ENCODE data around the gene TGFB3. TPM values are rescaled to one million over a fixed set of nuclear protein-coding genes. Genes with fewer than 3 reads are reported as not detected.
"Not testable (repeated sequence)": the region's sequence is repeated elsewhere in the genome, so short reads cannot be mapped to it uniquely, and the experiment has no call there.

TGFB3 gene
- total RNA-seq, 1 donor from 2014 or later, result 20.7 TPM

DNA sequence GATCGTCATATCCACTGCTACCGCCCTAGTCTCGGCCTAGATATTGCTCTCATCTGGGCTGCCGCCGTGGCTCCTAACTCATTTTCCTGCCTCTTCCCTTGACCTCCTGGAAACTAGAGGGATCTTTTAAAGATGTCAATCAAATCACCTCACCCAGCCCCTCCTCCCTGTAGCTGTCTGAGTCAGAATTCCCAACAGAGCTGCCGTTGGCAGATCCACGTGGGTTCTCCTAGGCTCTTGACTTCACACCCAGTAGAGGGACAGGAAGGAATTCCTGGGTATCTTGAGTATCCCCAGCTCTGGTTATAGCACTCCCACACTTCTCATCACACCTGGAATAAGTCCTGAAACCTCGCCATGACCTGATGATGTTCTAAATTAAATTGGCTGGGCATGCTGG lies 11.9 kb downstream of the TGFB3 start:
- DNase-seq (no peak), ATAC-seq (ENCODE audit: poor library complexity) (no peak)
- intact Hi-C loops (cut with DNase I), result no loop called here

DNA sequence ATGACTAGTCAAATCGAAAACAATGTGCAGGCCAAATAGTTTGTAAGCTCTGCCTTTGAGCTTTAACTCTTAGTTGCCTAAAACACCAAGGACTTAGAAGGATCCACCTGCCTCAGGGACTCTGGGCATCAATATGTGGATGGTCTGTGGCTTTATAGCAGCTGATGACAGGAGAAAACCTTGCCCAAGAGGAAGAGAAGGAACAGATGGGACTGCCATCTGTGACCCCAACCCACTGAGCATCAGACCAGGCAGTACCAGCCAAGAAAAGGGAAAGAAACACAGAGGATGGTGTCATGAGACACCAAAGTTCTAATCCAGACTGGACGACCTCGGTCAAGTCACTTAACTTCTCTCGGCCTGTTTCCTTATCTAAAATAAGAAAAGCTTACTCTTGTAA lies 12.7 kb downstream of the TGFB3 start:
- intact Hi-C loops (cut with DNase I), result no loop called here
- ATAC-seq (ENCODE audit: poor library complexity), result no peak
- DNase-seq, result no peak

- ATAC-seq (ENCODE audit: poor library complexity) (peak; percentile 57), DNase-seq (no peak)
- intact Hi-C loops (cut with DNase I), result no loop called here
These were observed 13.3 kb downstream of the TGFB3 start for GRCh38 chr14:75968456-75968855.

- ATAC-seq (ENCODE audit: poor library complexity), result no peak
- DNase-seq, result no peak
- intact Hi-C loops (cut with DNase I), result no loop called here
These were observed 13.9 kb downstream of the TGFB3 start for GRCh38 chr14:75967866-75968265.

GRCh38 chr14:75961662-75962061 lies 20.1 kb downstream of the TGFB3 start:
- DNase-seq (no peak), ATAC-seq (ENCODE audit: poor library complexity) (no peak)
- intact Hi-C loops (cut with DNase I), result no loop called here

DNA sequence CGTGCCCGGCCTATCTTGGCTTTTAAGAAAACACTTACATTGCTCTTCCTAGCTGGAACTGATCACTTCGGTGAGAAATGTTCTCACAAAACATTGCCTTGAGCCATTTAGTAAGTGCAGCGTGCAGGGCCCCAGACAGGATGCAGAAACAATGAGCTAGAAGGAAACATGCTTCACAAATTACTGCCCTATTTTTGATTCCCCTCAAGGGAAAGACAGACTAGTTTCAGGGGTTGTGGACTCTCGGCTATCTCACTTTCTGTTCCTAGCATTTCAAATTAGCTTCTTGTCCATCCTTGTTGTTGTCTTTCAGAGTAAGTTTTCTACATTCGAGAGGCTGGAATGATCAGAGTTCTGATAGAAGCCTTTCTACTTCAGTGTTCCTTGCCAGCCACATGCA lies 21.6 kb downstream of the TGFB3 start:
- ATAC-seq (ENCODE audit: poor library complexity) (no peak), DNase-seq (no peak)
- intact Hi-C loops (cut with DNase I), result no loop called here

DNA sequence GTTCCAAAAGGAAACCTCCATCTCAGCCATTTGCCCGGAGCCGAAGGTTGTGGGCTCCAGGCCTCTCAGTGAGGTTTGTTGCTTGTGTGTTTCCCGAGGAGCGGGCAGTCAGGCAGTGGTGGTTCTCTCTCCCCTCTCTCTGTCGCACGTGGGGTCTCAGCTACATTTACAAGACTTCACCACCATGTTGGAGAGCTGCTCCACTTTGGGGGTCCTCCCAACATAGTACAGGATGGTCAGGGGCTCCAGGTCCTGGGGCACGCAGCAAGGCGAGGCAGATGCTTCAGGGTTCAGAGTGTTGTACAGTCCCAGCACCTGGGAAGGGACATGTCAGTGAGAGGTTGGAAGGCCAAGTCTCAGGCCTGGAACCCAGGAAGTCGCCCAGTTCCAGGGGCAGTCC lies 22.8 kb downstream of the TGFB3 start:
- DNase-seq, result no peak
- intact Hi-C loops (cut with DNase I), result no loop called here
- ATAC-seq (ENCODE audit: poor library complexity), result no peak

DNA sequence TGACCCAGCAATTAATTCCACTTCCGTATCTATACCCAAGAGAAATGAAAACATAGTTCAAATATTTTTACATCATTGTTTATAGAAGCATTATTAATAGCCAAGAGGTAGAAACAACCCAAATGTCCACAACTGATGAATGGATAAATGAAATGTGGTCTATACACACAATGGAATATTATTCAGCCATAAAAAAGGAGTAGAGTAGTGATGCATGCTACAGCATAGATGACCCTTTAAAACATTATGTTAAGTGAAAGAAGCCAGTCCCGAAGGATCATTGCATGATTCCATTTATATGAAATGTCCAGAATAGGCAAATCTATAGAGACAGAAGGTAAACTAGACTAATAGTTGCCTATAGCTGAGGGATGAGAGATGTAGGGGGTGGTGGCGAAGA lies 29.3 kb downstream of the TGFB3 start:
- DNase-seq (no peak), ATAC-seq (ENCODE audit: poor library complexity) (no peak)
- intact Hi-C loops (cut with DNase I), result no loop called here

GRCh38 chr14:75946785-75947184 lies 35.0 kb downstream of the TGFB3 start:
- intact Hi-C loops (cut with DNase I), result no loop called here
- DNase-seq (no peak), ATAC-seq (ENCODE audit: poor library complexity) (peak; percentile 39)

DNA sequence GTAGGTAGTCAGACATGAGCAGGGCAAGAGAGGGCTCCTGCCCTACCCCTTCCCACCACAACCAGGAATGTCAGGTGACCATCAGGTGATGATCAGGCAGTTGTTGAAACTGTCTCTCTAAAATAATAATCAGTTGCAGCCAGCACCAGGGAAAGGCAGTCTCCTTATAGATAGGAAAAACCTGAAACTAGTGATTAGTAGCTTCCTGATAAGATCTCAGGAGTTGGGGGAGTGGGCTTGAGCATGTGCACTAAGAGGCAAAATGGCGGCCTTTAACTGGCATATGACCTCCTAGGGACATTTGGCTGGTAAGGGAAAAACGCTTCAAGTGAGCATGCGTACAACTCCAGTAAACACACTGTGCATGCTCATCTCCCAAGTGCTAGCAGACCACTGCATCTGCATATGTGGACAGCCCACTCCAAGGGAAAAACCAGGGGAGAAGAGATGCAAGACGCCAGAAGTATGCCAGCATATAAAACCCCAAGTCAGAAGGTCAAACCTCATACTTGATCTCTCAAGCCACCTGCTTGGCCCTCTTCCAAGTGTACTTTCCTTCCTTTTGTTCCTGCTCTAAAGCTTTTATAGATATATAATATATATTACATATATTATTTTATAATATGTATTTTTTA lies 37.1 kb downstream of the TGFB3 start:
- DNase-seq (no peak), ATAC-seq (ENCODE audit: poor library complexity) (no peak)
- intact Hi-C loops (cut with DNase I), result no loop called here

DNA sequence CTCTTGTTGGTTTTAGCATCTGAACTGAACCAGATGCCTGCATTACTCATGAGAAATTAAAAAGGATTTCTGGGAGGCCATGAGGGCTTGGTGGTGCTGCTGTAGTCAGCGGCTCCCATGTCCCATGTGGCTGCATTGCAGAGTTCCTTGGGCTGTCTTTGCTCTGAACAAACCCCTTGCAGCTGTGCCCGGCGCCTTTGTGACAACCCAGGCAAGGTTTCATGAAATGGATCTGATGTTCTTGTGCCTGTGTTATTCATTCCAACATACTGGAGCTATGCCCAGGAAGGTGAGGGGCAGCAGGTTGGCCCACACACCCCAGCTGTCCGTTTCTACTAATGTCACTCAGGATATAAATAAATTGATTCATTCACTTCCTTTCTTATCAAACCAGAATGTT lies 40.8 kb downstream of the TGFB3 start:
- DNase-seq, result no peak
- intact Hi-C loops (cut with DNase I), result no loop called here
- peak; percentile 86 for ATAC-seq (ENCODE audit: poor library complexity)

DNA sequence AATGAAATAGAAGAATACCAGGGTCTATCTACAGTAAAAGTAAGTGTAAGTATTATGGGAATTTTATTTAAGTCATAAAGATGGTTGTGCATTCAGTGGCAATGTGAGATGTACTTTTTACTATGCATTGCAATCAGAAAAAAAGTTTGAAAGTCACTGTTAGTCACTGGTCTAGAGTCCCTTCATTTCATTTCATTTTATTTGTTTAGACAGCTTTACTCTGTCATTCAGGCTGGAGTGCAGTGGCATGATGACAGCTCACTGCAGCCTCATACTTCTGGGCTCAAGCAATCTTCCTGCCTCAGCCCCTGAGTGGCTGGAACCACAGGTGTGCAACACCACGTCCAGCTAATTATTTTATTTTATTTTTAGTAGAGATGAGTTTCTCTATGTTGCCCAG lies 42.6 kb downstream of the TGFB3 start:
- ATAC-seq (ENCODE audit: poor library complexity) (no peak), DNase-seq (no peak)
- intact Hi-C loops (cut with DNase I), result no loop called here

GRCh38 chr14:75934998-75935628 lies 46.7 kb downstream of the TGFB3 start:
- intact Hi-C loops (cut with DNase I), result no loop called here
- peak; percentile 60 for ATAC-seq (ENCODE audit: poor library complexity)
- DNase-seq, result no peak

- intact Hi-C loops (cut with DNase I), result no loop called here
- DNase-seq (no peak), ATAC-seq (ENCODE audit: poor library complexity) (no peak)
These were observed 48.0 kb downstream of the TGFB3 start for GRCh38 chr14:75933712-75934296.

GRCh38 chr14:75928690-75929181 lies 53.1 kb downstream of the TGFB3 start:
- ATAC-seq (ENCODE audit: poor library complexity), result no peak
- intact Hi-C loops (cut with DNase I), result no loop called here
- no peak for DNase-seq

DNA sequence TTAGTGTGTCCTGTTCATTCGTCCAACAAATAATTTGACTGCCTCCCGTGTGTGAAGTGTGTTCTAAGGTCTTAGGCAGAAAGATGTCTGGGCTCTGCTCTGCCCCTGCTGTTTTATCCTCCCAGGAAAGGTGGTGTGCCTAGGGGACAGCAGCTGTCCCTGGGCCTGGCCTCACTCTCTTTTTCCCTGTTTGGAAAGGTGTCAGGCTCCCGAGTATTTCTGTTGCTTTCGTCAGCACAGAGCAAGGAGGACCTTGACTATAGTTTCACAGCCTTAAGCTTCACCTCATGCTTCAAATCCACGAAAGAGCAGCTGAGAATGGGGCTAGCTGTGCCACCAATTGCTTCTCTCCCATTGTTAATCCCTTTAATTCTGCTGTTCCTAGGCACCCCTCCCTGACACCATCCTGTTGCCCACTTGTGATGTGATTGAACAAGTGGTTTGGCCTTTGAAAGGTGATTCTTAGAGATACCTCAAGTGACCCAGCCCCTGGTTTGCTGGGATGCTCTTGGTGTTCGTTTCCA lies 54.2 kb downstream of the TGFB3 start:
- ATAC-seq (ENCODE audit: poor library complexity) (no peak), DNase-seq (no peak)
- intact Hi-C loops (cut with DNase I), result no loop called here

DNA sequence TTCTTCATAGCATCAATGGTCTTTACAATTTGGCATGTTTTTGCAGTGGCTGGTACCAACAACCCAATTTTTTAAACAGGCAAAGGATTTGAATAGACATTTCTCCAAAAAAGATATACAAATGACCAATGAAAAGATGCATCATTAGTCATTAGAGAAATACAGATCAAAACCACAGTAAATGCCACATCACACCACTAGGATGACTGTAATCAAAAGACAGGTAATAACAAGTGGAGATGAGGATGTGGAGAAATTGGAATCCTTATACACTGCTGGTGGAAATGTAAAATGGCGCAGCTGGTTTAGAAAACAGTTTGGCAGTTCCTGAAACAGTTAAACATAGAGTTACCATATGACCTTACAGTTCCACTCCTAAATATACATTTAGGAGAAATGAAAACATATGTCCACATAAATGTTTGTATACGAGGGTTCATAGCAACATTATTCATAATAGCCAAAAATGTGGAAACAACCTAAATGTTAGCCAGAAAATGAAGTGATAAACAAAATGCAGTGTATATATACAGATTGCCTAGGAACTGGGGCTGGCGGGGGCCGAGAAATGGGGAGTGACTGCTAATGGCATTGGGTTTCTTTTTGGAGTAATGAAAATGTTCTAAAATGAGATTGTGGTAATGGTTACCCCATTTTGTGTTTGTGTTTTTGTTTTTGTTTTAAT lies 55.2 kb downstream of the TGFB3 start:
- no peak for DNase-seq
- ATAC-seq (ENCODE audit: poor library complexity), result no peak
- intact Hi-C loops (cut with DNase I), result no loop called here

DNA sequence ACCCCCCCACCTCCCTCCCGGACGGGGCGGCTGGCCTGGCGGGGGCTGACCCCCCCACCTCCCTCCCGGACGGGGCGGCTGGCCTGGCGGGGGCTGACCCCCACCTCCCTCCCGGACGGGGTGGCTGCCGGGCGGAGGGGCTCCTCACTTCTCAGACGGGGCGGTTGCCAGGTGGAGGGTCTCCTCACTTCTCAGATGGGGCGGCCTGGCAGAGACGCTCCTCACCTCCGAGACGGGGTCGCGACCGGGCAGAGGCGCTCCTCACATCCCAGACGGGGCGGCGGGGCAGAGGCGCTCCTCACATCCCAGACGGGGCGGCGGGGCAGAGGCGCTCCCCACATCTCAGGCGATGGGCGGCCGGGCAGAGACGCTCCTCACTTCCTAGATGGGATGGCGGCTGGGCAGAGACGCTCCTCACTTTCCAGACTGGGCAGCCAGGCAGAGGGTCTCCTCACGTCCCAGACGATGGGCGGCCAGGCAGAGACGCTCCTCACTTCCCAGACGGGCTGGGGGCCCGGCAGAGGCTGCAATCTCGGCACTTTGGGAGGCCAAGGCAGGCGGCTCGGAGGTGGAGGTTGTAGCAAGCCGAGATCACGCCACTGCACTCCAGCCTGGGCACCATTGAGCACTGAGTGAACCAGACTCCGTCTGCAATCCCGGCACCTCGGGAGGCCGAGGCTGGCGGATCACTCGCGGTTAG lies 56.5 kb downstream of the TGFB3 start:
- ATAC-seq (ENCODE audit: poor library complexity); DNase-seq; intact Hi-C loops (cut with DNase I): not testable (repeated sequence)

- ATAC-seq (ENCODE audit: poor library complexity); intact Hi-C loops (cut with DNase I); DNase-seq: not testable (repeated sequence)
These were observed 61.4 kb downstream of the TGFB3 start for GRCh38 chr14:75920421-75920820.

Measured in Right ventricle myocardium superior (tissue), 1 donor.